Measurements from ENCODE around the gene TP53INP2. TPM values are rescaled to one million over a fixed set of nuclear protein-coding genes. Genes with fewer than 3 reads are reported as not detected.

TP53INP2 gene
- total and polyA plus RNA-seq, 9 of the 15 experiments (the other 6 are each of a cell fraction or from before 2014, with no cell fraction given), result 0.43 to 5.0 (median 1.3) TPM

DNA sequence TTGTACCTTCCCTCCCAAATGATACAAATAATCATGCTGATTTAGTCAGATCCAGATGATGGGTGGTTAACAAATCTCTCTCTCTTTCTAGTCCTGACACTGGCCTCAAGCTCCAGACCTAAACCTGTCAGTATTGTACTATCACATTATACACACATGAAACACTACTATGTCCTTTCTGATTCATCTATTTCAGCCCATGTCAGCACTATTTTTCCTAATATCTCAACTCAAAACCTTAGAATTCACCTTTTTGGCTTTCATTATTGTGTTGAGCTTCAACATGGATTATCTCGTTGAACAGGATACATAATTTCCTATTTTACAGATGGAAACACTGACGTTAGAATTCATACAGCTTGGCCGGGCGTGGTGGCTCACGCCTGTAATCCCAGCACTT is 30.7 kb upstream of the TP53INP2 start (continued):
- TF ChIP-seq RBBP5 (IDR thresholded peaks at IDR 0.05; ENCODE audit: borderline replicate concordance, insufficient read depth, low read length, poor library complexity, severe bottlenecking) (no peak), HLTF (IDR thresholded peaks at IDR 0.05) (no peak), ZNF316 (IDR thresholded peaks at IDR 0.05) (peak; percentile 73), HCFC1 (IDR thresholded peaks at IDR 0.05; ENCODE audit: low read depth, low read length) (no peak), C11orf30 (IDR thresholded peaks at IDR 0.05; ENCODE audit: low read depth) (peak; percentile 43; the same call in 1 of the 2 replicates), TEAD1 (CRISPR knock-in tag; IDR thresholded peaks at IDR 0.05) (no peak), HNRNPH1 (optimal IDR thresholded peaks at IDR 0.05; ENCODE audit: low read depth, low read length) (no peak)

DNA sequence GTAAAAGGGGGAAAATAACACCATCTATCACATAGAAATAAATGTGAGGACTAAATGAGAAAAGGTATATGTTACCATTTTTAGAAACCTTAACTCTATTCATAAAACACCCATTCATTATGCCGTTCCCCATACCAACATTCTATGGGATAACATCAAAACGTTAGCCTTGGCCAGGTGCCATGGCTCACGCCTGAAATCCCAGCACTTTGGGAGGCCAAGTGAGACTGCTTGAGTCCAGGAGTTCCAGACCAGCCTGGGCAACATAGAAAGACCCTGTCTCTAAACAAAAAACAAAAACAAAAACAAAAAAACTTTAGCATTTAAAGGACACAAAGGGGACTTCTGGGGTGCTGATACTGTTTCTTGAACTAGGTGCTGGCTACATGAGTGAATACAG is 28.6 kb upstream of the TP53INP2 start:
- ChIA-PET CTCF (ENCODE audit: low intra/inter-chr PET ratio) (no interaction called here), POLR2A (interaction anchor here (0.6 to 2.9 kb wide), 3 partner anchors 13 to 110 kb away, joined by 3 to 16 read pairs (median 5); no protein-coding TSS in a partner anchor)
- no peaks in the 10 kb centered on the region for H3K36me3 ChIP-seq (ENCODE audit: control insufficient read depth, insufficient read depth, low read length)
- H3K9me3 ChIP-seq (replicated peaks; ENCODE audit: control insufficient read depth, insufficient read depth, low read depth, low read length), result no peaks in the 10 kb centered on the region
- H3K4me3 ChIP-seq, result no peak overlapping the region
- ATAC-seq (no peak), FAIRE-seq (no peak), DNase-seq (ENCODE audit: extremely low read depth in 1 of 4, low spot score in 3 of 4) (peak in 1 of 4 experiments; percentile 37)
- H3K27me3 ChIP-seq (ENCODE audit: control insufficient read depth in 2 of 2, insufficient read depth in 2 of 2, low read length in 2 of 2), result no peaks in the 10 kb centered on the region
- no peak overlapping the region for H3K27ac ChIP-seq (ENCODE audit: extremely low read depth, low read depth, low read length)
- peaks cover 11 to 12% of the 10 kb centered on the region in 2 experiments; a peak in 4 of 5 replicates for H3K4me1 ChIP-seq (replicated peaks in 1 of 2; ENCODE audit: control insufficient read depth in 2 of 2, insufficient read depth in 2 of 2, low read length in 2 of 2)
- BruUV-seq (replicated peaks), result no TSS peak
- H3K4me2 ChIP-seq (ENCODE audit: insufficient read depth, low read length), result peak overlapping the region; percentile 86
- H2AFZ ChIP-seq (ENCODE audit: low read depth, low read length), result no peak overlapping the region
- in situ Hi-C loops (cut with MboI) (no loop called here), intact Hi-C loops (cut with micrococcal nuclease) (no loop called here)
- H3K9me1 ChIP-seq (ENCODE audit: control insufficient read depth, insufficient read depth, low read length), result no peaks in the 10 kb centered on the region
- no peaks in the 10 kb centered on the region for H4K20me1 ChIP-seq (replicated peaks; ENCODE audit: control insufficient read depth, insufficient read depth, low read length)
- peaks cover 31% of the 10 kb centered on the region for H3K79me2 ChIP-seq (ENCODE audit: control insufficient read depth, insufficient read depth, low read length)
- H3K9ac ChIP-seq (ENCODE audit: insufficient read depth in 1 of 2, low read depth in 2 of 2, low read length in 2 of 2), result peak overlapping the region; percentile 67 to 72; a peak in 2 of 4 replicates
- WGBS (ENCODE audit: insufficient coverage, low coverage, missing lambda C conversion rate), result 4% methylated on average over 3 of the region's 3 CpGs
- TF ChIP-seq, protein P1, sequence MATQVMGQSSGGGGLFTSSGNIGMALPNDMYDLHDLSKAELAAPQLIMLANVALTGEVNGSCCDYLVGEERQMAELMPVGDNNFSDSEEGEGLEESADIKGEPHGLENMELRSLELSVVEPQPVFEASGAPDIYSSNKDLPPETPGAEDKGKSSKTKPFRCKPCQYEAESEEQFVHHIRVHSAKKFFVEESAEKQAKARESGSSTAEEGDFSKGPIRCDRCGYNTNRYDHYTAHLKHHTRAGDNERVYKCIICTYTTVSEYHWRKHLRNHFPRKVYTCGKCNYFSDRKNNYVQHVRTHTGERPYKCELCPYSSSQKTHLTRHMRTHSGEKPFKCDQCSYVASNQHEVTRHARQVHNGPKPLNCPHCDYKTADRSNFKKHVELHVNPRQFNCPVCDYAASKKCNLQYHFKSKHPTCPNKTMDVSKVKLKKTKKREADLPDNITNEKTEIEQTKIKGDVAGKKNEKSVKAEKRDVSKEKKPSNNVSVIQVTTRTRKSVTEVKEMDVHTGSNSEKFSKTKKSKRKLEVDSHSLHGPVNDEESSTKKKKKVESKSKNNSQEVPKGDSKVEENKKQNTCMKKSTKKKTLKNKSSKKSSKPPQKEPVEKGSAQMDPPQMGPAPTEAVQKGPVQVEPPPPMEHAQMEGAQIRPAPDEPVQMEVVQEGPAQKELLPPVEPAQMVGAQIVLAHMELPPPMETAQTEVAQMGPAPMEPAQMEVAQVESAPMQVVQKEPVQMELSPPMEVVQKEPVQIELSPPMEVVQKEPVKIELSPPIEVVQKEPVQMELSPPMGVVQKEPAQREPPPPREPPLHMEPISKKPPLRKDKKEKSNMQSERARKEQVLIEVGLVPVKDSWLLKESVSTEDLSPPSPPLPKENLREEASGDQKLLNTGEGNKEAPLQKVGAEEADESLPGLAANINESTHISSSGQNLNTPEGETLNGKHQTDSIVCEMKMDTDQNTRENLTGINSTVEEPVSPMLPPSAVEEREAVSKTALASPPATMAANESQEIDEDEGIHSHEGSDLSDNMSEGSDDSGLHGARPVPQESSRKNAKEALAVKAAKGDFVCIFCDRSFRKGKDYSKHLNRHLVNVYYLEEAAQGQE (IDR thresholded peaks at IDR 0.05; ENCODE audit: borderline replicate concordance), result no peak
- TF ChIP-seq, protein P1 (CRISPR knock-in tag; IDR thresholded peaks at IDR 0.05; ENCODE audit: low read depth), result no peak
- TF ChIP-seq, protein P2, sequence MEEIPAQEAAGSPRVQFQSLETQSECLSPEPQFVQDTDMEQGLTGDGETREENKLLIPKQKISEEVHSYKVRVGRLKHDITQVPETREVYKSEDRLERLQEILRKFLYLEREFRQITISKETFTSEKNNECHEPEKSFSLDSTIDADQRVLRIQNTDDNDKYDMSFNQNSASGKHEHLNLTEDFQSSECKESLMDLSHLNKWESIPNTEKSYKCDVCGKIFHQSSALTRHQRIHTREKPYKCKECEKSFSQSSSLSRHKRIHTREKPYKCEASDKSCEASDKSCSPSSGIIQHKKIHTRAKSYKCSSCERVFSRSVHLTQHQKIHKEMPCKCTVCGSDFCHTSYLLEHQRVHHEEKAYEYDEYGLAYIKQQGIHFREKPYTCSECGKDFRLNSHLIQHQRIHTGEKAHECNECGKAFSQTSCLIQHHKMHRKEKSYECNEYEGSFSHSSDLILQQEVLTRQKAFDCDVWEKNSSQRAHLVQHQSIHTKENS (CRISPR knock-in tag; IDR thresholded peaks at IDR 0.05), result no peak
- TF ChIP-seq RFX7 (CRISPR knock-in tag; IDR thresholded peaks at IDR 0.05) (no peak), NFIC (IDR thresholded peaks at IDR 0.05) (peak; percentile 80), MECOM (CRISPR knock-in tag; IDR thresholded peaks at IDR 0.05) (no peak)
